RPMI8226 (cell line): ENCODE data around the gene PCDHA1.
"Not testable (repeated sequence)": the region's sequence is repeated elsewhere in the genome, so short reads cannot be mapped to it uniquely, and the experiment has no call there.

ENCODE experiments used
- DNase-seq: peaks from one replicate; pipeline ENCODE4 v3.0.0-alpha.2; 2015

PCDHA1 gene

GRCh38 chr5:140785905-140786686, at the start of gene PCDHA1:
Gene PCDHA1, plus strand, starts transcription at chr5:140786140.
- peak; percentile 13 for DNase-seq

- DNase-seq = no peak
Measured at GRCh38 chr5:140737486-140737885, 48.5 kb upstream of the PCDHA1 start.

- DNase-seq = no peak
Measured at GRCh38 chr5:140741967-140742366, 44.0 kb upstream of the PCDHA1 start.

GRCh38 chr5:140753561-140753960, 32.4 kb upstream of the PCDHA1 start:
- no peak for DNase-seq

- no peak for DNase-seq
Measured at GRCh38 chr5:140764177-140764973, 21.6 kb upstream of the PCDHA1 start.

- DNase-seq = no peak
Measured at GRCh38 chr5:140767444-140767843, 18.5 kb upstream of the PCDHA1 start.

GRCh38 chr5:140780512-140780911, 5.4 kb upstream of the PCDHA1 start:
- no peak for DNase-seq

GRCh38 chr5:140787422-140787821, 1.5 kb downstream of the PCDHA1 start:
- not testable (repeated sequence) for DNase-seq

GRCh38 chr5:140787849-140788504, 2.0 kb downstream of the PCDHA1 start:
- not testable (repeated sequence) for DNase-seq

- DNase-seq = no peak
Measured at GRCh38 chr5:140791089-140791488, 5.1 kb downstream of the PCDHA1 start.

GRCh38 chr5:140794595-140795258, 8.8 kb downstream of the PCDHA1 start, which contains the start of gene PCDHA2:
Gene PCDHA2, plus strand, starts transcription at chr5:140794852.
- DNase-seq = peak; percentile 43

- DNase-seq = peak; percentile 18
Measured at GRCh38 chr5:140795259-140795641, 9.3 kb downstream of the PCDHA1 start.

GRCh38 chr5:140796072-140796717, 10.3 kb downstream of the PCDHA1 start:
- not testable (repeated sequence) for DNase-seq

- DNase-seq = no peak
Measured at GRCh38 chr5:140796718-140797095, 10.8 kb downstream of the PCDHA1 start.

- no peak for DNase-seq
Measured at GRCh38 chr5:140800816-140801493, 15.0 kb downstream of the PCDHA1 start, which contains the start of gene PCDHA3. Gene PCDHA3, plus strand, starts transcription at chr5:140801057.

GRCh38 chr5:140801494-140801841, 15.5 kb downstream of the PCDHA1 start:
- DNase-seq = no peak

- DNase-seq = not testable (repeated sequence)
Measured at GRCh38 chr5:140802381-140802780, 16.4 kb downstream of the PCDHA1 start.

GRCh38 chr5:140802781-140803271, 16.9 kb downstream of the PCDHA1 start:
- DNase-seq = no peak

- peak; percentile 27 for DNase-seq
Measured at GRCh38 chr5:140806834-140807775, 21.2 kb downstream of the PCDHA1 start, which contains the start of gene PCDHA4. Gene PCDHA4, plus strand, starts transcription at chr5:140807068.

GRCh38 chr5:140808241-140808888, 22.4 kb downstream of the PCDHA1 start:
- DNase-seq = not testable (repeated sequence)
